ENCODE data around the gene TRIM34.
"Not testable (repeated sequence)": the region's sequence is repeated elsewhere in the genome, so short reads cannot be mapped to it uniquely, and the experiment has no call there.

DNA sequence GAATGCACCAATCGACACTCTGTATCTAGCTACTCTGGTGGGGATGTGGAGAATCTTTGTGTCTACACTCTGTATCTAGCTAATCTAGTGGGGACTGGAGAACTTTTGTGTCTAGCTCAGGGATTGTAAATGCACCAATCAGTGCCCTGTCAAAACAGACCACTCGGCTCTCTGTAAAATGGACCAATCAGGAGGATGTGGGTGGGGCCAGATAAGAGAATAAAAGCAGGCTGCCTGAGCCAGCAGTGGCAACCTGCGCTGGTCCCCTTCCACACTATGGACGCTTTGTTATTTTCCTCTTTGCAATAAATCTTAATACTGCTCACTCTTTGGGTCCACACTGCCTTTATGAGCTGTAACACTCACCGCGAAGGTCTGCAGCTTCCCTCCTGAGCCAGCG lies 58.8 kb downstream of the TRIM34 start:
- not testable (repeated sequence) for TF ChIP-seq POLR2A (IDR thresholded peaks at IDR 0.05)
- TF ChIP-seq, protein P1, sequence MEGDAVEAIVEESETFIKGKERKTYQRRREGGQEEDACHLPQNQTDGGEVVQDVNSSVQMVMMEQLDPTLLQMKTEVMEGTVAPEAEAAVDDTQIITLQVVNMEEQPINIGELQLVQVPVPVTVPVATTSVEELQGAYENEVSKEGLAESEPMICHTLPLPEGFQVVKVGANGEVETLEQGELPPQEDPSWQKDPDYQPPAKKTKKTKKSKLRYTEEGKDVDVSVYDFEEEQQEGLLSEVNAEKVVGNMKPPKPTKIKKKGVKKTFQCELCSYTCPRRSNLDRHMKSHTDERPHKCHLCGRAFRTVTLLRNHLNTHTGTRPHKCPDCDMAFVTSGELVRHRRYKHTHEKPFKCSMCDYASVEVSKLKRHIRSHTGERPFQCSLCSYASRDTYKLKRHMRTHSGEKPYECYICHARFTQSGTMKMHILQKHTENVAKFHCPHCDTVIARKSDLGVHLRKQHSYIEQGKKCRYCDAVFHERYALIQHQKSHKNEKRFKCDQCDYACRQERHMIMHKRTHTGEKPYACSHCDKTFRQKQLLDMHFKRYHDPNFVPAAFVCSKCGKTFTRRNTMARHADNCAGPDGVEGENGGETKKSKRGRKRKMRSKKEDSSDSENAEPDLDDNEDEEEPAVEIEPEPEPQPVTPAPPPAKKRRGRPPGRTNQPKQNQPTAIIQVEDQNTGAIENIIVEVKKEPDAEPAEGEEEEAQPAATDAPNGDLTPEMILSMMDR (IDR thresholded peaks at IDR 0.05): not testable (repeated sequence)
